GM19397 (cell line): Measurements from ENCODE around the gene ZNF628.

Experiments used
- ATAC-seq: cut with Tn5 transposase; IDR thresholded peaks from one replicate; pipeline ENCODE4 v1.9.1; 2021; ENCODE audit warnings: mild to moderate bottlenecking, moderate library complexity; ENCODE audit not compliant: unreplicated experiment

Gene ZNF628

GRCh38 chr19:55464662-55465054, 11.8 kb upstream of the ZNF628 start, which contains the start of gene C19orf85:
Gene C19orf85, minus strand, starts transcription at chr19:55464751. Its CDS starts 197 bp downstream, at chr19:55464554.
- ATAC-seq: no peak

DNA sequence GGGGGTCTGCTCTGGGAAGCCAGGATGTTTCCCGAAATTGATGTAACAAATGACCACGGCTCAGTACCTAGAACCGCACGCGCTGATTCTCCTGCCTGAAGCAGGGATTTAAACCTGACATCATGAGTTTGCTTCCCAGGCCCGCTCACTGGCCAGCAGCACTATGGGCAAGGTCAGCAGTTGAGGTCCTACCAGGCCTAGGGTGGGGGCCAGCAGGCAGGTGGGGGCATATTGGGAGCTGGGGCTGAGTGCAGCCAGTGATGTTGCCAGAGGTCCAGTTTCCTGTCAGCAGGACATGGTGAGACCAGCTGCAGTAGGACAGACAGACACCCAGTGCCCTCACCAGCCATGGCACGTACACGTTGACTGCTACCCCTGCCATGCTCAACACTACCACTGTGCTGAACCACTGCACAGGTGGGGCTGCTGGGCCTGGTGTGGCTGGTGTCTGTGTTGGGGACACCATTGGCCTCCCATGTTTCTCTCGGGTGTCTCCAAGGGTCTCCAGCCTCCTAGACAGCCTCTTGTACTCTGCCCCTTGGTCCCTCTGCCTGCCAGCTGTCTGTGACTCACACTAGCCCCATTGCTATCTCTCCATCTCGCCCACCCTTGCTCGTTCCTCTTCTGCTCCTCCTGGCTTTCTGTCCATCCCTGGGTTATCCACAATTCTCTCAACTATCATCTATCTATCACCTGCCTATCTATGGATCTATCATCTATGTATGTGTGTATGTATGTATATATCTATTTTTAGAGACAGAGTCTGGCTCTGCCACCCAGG, 10.8 kb upstream of the ZNF628 start:
- no peak for ATAC-seq

GRCh38 chr19:55466241-55466614, 10.2 kb upstream of the ZNF628 start:
- no peak for ATAC-seq

DNA sequence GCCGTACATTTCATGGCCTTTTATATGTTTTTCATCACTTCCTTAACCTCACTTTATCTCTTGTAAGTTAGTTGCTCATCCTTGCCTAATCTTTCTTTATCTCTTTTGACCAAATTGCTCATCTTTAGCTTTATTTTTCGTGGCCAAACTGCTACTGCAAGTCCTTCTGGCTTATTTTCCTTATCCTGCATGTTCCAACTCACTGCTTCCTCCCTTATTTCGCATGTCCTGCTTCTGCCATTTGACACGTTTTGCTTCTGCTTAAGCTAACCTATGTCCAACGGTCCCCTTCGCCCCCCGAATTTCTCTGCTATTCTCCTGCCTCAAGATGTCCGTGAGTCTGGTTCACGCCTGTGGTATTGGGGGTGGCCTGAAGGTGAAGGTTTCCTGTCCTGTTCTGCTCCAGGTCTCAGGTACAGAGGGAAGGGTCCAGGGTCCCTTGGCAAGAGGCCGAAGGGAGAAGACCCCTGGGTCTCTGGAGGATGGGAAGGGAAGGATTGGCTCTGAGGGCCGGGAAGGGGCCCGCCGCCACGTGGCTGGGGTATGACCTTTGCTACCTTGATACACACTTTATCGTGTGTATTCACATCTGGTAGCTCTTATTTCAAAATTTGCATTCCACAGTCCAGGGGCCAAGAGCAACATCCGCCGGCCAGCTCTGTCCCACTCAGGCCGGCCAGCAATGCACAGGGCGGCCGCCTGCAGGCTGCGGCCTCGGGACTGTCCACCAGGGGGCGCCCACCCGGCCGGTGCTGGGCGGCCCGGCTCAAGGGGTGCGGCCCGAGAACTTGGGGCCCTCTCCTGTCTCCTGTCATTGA, 9.0 kb upstream of the ZNF628 start:
- no peak for ATAC-seq

DNA sequence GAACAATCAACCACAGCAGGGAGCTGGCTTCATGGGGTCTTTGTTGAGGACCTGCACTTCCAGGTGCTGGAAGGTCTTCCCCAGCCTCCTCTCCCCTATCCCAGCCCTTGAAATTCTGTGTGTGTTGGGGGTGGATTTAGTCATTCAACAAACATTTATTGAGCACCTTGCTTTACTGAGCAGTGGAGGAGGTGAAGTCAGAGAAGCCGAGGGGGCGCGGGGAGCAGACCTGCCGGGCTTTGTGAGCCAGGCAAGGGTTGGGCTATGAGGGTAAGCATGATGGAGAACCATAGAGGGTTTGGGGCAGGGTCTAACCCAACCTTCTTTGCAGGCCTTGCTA, 8.4 kb upstream of the ZNF628 start:
- ATAC-seq: no peak

- no peak for ATAC-seq
Measured at GRCh38 chr19:55471266-55471665, 5.2 kb upstream of the ZNF628 start.

DNA sequence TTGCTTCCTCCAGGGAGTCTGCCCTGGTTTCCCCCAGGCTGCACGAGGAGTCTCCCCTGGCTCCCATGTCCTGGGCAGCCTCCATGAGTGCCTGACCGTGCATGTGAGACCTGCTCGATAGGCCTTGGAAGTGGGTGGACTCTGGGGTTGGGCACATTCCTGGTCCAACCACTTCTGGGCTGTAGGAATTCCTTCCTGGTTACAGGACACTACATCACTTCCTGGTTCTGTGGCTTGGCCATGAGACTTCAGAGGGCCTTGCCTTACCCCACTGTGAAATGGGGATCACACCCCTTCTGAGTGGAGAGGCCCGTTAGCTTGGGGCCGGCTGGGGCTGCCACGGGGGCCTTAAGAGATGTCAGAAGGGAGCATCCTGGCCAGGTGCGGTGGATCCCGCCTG, 4.0 kb upstream of the ZNF628 start:
- ATAC-seq: no peak

- ATAC-seq: no peak
Measured at GRCh38 chr19:55473225-55474012, 3.0 kb upstream of the ZNF628 start.

- no peak for ATAC-seq
Measured at GRCh38 chr19:55474269-55475265, 1.9 kb upstream of the ZNF628 start.

GRCh38 chr19:55477905-55478304, 1.5 kb downstream of the ZNF628 start:
- ATAC-seq: no peak

- no peak for ATAC-seq
Measured at GRCh38 chr19:55478364-55478763, 1.9 kb downstream of the ZNF628 start.

GRCh38 chr19:55479045-55479444, 2.6 kb downstream of the ZNF628 start:
- no peak for ATAC-seq

DNA sequence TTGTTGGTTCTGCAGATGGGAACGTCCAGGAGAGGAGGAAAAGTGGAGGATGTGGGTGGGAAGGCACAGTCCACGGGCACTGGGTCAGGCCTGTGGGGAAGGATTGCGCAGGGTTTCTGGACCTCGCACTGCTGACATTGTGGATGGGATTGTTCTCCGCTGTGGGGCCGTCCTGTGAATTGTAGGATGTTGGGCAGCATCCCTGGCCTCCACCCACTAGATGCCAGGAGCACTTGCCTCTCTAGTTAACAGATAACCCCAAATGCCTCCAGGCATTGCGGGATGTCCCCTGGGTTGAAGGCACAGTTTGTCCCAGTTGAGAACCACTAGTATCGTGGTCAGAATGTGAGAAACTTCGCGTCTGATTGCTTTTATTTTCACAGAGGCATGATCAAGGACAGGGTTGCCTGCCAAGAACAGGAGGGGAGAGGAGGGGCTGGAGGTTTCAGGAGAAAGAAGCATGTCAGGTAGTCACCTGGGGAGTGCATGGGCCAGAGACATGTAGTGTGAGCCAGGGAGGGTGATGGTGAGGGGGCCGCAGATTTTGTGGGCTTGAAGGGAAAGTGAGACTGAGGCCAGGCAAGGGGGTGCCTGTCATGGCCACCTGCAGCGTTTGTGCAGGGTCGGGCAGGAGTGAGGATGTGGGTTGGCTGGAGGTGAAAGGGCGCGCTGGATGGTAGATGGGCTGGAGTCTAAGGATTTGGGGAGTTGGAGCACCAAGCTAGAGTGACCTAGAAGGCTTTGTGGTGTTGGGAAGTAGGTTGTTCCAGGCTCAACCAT, 3.2 kb downstream of the ZNF628 start:
- ATAC-seq: no peak

DNA sequence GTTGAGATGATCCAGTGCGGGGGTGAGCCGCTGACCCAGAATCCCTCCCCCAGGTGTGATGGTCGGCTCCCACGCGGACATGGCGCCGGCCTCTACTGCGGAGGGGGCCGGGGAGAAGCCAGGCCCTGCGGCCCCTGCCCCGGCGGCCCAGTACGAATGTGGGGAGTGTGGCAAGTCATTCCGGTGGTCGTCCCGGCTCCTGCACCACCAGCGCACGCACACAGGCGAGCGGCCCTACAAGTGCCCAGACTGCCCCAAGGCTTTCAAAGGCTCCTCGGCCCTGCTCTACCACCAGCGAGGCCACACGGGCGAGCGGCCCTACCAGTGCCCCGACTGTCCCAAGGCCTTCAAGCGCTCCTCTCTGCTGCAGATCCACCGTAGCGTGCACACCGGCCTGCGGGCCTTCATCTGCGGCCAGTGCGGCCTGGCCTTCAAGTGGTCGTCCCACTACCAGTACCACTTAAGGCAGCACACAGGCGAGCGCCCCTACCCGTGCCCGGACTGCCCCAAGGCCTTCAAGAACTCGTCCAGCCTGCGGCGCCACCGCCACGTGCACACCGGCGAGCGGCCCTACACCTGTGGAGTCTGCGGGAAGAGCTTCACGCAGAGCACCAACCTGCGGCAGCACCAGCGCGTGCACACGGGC, 4.9 kb downstream of the ZNF628 start:
- no peak for ATAC-seq

GRCh38 chr19:55481794-55482155, 5.4 kb downstream of the ZNF628 start:
- ATAC-seq: no peak

- no peak for ATAC-seq
Measured at GRCh38 chr19:55482156-55482961, 5.9 kb downstream of the ZNF628 start.

GRCh38 chr19:55482967-55483705, 6.7 kb downstream of the ZNF628 start:
- ATAC-seq: no peak
